Measurements from ENCODE around the gene NCOA1.

Gene NCOA1

GRCh38 chr2:24739354-24740025, 248.4 kb downstream of the NCOA1 start:
- no peaks in the 10 kb centered on the region for H3K79me2 ChIP-seq (ENCODE audit: control insufficient read depth, low read length)
- no peaks in the 10 kb centered on the region for H3K9me2 ChIP-seq (replicated peaks; ENCODE audit: control insufficient read depth, low read length)
- H3K4me1 ChIP-seq (ENCODE audit: control insufficient read depth, low read length): no peaks in the 10 kb centered on the region
- no peak overlapping the region for H3K4me3 ChIP-seq (ENCODE audit: low read length)
- no peaks in the 10 kb centered on the region for H3K36me3 ChIP-seq (ENCODE audit: control insufficient read depth, low read length)
- no peaks in the 10 kb centered on the region for H3K9me3 ChIP-seq (ENCODE audit: control insufficient read depth, insufficient read depth, low read length)
- H3K27ac ChIP-seq (ENCODE audit: low read depth, low read length): no peak overlapping the region
- TF ChIP-seq EZH2phosphoT487 (IDR thresholded peaks at IDR 0.05; ENCODE audit: borderline replicate concordance, low read length): no peak
- no peak for TF ChIP-seq CTCF (IDR thresholded peaks at IDR 0.05; ENCODE audit: low read depth, low read length, poor library complexity, severe bottlenecking)
- H3F3A ChIP-seq (ENCODE audit: control insufficient read depth, insufficient read depth): no peaks in the 10 kb centered on the region
- H4K20me1 ChIP-seq (ENCODE audit: control insufficient read depth, insufficient read depth, low read depth, low read length): no peaks in the 10 kb centered on the region
- no peak overlapping the region for H3K4me2 ChIP-seq (ENCODE audit: low read length)
- H3K27me3 ChIP-seq (ENCODE audit: control insufficient read depth, low read length): no peaks in the 10 kb centered on the region

- no peaks in the 10 kb centered on the region for H3K9me3 ChIP-seq (ENCODE audit: control insufficient read depth, insufficient read depth, low read length)
- H3K79me2 ChIP-seq (ENCODE audit: control insufficient read depth, low read length): no peaks in the 10 kb centered on the region
- no peaks in the 10 kb centered on the region for H3F3A ChIP-seq (ENCODE audit: control insufficient read depth, insufficient read depth)
- no peaks in the 10 kb centered on the region for H3K36me3 ChIP-seq (ENCODE audit: control insufficient read depth, low read length)
- no peak overlapping the region for H3K27ac ChIP-seq (ENCODE audit: low read depth, low read length)
- no peak for TF ChIP-seq CTCF (IDR thresholded peaks at IDR 0.05; ENCODE audit: low read depth, low read length, poor library complexity, severe bottlenecking)
- H3K4me3 ChIP-seq (ENCODE audit: low read length): no peak overlapping the region
- H3K9me2 ChIP-seq (replicated peaks; ENCODE audit: control insufficient read depth, low read length): no peaks in the 10 kb centered on the region
- H3K4me2 ChIP-seq (ENCODE audit: low read length): no peak overlapping the region
- no peaks in the 10 kb centered on the region for H3K4me1 ChIP-seq (ENCODE audit: control insufficient read depth, low read length)
- no peaks in the 10 kb centered on the region for H3K27me3 ChIP-seq (ENCODE audit: control insufficient read depth, low read length)
- no peaks in the 10 kb centered on the region for H4K20me1 ChIP-seq (ENCODE audit: control insufficient read depth, insufficient read depth, low read depth, low read length)
Observed at GRCh38 chr2:24740142-24740541, 249.1 kb downstream of the NCOA1 start.

- Histone ChIP-seq H3K4me3 (ENCODE audit: low read length) (no peak overlapping the region), H3K9me2 (replicated peaks; ENCODE audit: control insufficient read depth, low read length) (no peaks in the 10 kb centered on the region), H4K20me1 (ENCODE audit: control insufficient read depth, insufficient read depth, low read depth, low read length) (no peaks in the 10 kb centered on the region), H3K4me1 (ENCODE audit: control insufficient read depth, low read length) (peaks cover 6% of the 10 kb centered on the region), H3K36me3 (ENCODE audit: control insufficient read depth, low read length) (no peaks in the 10 kb centered on the region), H3F3A (ENCODE audit: control insufficient read depth, insufficient read depth) (no peaks in the 10 kb centered on the region), H3K4me2 (ENCODE audit: low read length) (no peak overlapping the region), H3K79me2 (ENCODE audit: control insufficient read depth, low read length) (no peaks in the 10 kb centered on the region), H3K27me3 (ENCODE audit: control insufficient read depth, low read length) (no peaks in the 10 kb centered on the region), H3K27ac (ENCODE audit: low read depth, low read length) (no peak overlapping the region), H3K9me3 (ENCODE audit: control insufficient read depth, insufficient read depth, low read length) (no peaks in the 10 kb centered on the region)
- no peak for TF ChIP-seq EZH2phosphoT487 (IDR thresholded peaks at IDR 0.05; ENCODE audit: borderline replicate concordance, low read length)
- TF ChIP-seq CTCF (IDR thresholded peaks at IDR 0.05; ENCODE audit: low read depth, low read length, poor library complexity, severe bottlenecking): no peak
Observed at GRCh38 chr2:24742730-24743129, 251.7 kb downstream of the NCOA1 start.
